KMS-11 (cell line): ENCODE results near the gene RGL1.

ENCODE experiments used
- H2AFZ ChIP-seq: fragments of 200-600 bp; sonication (generic); 2 replicates; pipeline ENCODE4 v1.6.1; 2016; ENCODE audit warnings: antibody characterized with exemption, mixed run types, low read depth
- H3K27ac ChIP-seq: fragments of 200-600 bp; sonication (generic); 2 replicates; pipeline ENCODE4 v1.6.1; 2016; ENCODE audit warnings: mild to moderate bottlenecking, mixed run types
- H3K27me3 ChIP-seq: fragments of 200-600 bp; sonication (generic); 2 replicates; pipeline ENCODE4 v1.6.1; 2017; ENCODE audit warnings: mild to moderate bottlenecking, low read depth, mixed run types, moderate library complexity; ENCODE audit not compliant: insufficient read depth
- H3K36me3 ChIP-seq: fragments of 200-600 bp; sonication (generic); 2 replicates; pipeline ENCODE4 v1.6.1; 2017; ENCODE audit warnings: mild to moderate bottlenecking, mixed run types; ENCODE audit not compliant: insufficient read depth
- H3K4me1 ChIP-seq: fragments of 200-600 bp; sonication (generic); 2 replicates; pipeline ENCODE4 v1.6.1; 2016; ENCODE audit warnings: mild to moderate bottlenecking, low read depth, mixed run types; ENCODE audit not compliant: poor library complexity, severe bottlenecking
- H3K4me2 ChIP-seq: fragments of 200-600 bp; sonication (generic); 2 replicates; pipeline ENCODE4 v1.7.0; 2016; ENCODE audit warnings: mild to moderate bottlenecking, mixed run types
- H3K4me3 ChIP-seq: fragments of 200-600 bp; sonication (generic); IDR thresholded peaks from 2 replicates; pipeline ENCODE4 v1.6.1; 2017; ENCODE audit warnings: low read depth, low read length, mixed read lengths; ENCODE audit not compliant: insufficient read depth
- H3K79me2 ChIP-seq: fragments of 200-600 bp; sonication (generic); 2 replicates; pipeline ENCODE4 v1.6.1; 2016; ENCODE audit warnings: low read depth, mixed run types; ENCODE audit not compliant: insufficient read depth
- H3K9ac ChIP-seq: fragments of 200-600 bp; sonication (generic); 2 replicates; pipeline ENCODE4 v1.6.1; 2016; ENCODE audit warnings: mild to moderate bottlenecking, mixed run types
- H4K20me1 ChIP-seq: fragments of 200-600 bp; sonication (generic); 2 replicates; pipeline ENCODE4 v1.6.1; 2016; ENCODE audit warnings: mild to moderate bottlenecking, mixed run types; ENCODE audit not compliant: insufficient read depth
- CTCF ChIP-seq: fragments of 200-600 bp; sonication (generic); conservative IDR thresholded peaks from 2 replicates; pipeline ENCODE4 v1.6.1; 2017; ENCODE audit warnings: low read depth, mild to moderate bottlenecking, antibody characterized with exemption, low read length, moderate library complexity, mixed read lengths

RGL1 gene

DNA sequence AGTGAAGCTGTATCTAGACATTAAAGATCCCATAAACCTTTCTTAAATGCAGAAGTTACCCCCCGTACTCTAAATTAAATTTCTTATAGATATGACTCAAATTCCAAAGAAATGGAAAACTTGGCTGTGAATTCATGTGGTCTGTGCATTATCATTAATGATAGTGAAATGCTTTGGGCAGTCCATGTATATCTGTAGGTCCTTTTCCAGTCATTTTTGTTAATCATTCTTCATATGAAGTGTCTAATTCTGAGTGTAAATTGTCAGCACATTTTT, 89.3 kb downstream of the RGL1 start:
- H3K4me2 ChIP-seq: no peak overlapping the region
- H3K36me3 ChIP-seq: peaks cover 23% of the 10 kb centered on the region; the same call in 1 of the 2 replicates
- no peaks in the 10 kb centered on the region for H3K79me2 ChIP-seq
- TF ChIP-seq CTCF: no peak
- no peak overlapping the region for H3K4me3 ChIP-seq
- H4K20me1 ChIP-seq: no peaks in the 10 kb centered on the region
- H2AFZ ChIP-seq: no peak overlapping the region
- H3K9ac ChIP-seq: no peak overlapping the region
- H3K4me1 ChIP-seq: peaks cover 57% of the 10 kb centered on the region
- no peaks in the 10 kb centered on the region for H3K27me3 ChIP-seq
- no peak overlapping the region for H3K27ac ChIP-seq

DNA sequence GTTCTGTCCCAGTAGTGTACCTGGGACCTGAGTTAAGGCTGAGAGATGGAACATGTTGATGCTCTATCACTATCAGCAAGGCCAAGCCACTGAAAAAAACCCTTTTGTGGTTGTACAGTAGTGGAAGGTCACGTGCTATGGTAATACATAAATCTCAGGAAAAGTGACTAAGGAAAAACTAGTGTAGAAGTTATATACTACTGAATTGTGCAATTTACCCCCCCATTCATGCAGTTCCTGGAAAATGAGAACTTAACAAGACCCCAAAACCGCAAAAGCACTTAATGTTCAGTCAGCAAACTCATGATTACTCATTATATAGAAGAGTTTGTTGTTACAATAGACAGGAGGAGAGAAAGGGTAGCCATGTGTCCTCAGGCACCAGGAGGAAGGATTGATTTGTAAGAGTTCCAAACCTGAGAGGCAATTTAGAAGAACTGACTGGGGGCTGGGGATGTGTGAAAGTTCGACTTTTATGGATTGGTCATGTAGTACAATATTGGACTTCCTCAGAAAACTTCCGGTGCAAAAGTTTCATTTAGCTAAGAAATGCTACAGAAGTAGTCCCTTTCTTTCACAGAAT, 91.6 kb downstream of the RGL1 start:
- H3K79me2 ChIP-seq: no peaks in the 10 kb centered on the region
- H3K9ac ChIP-seq: no peak overlapping the region
- H3K27ac ChIP-seq: no peak overlapping the region
- no peak overlapping the region for H3K4me2 ChIP-seq
- no peaks in the 10 kb centered on the region for H3K27me3 ChIP-seq
- H2AFZ ChIP-seq: no peak overlapping the region
- H3K4me1 ChIP-seq: peaks cover 49% of the 10 kb centered on the region
- H3K4me3 ChIP-seq: no peak overlapping the region
- H4K20me1 ChIP-seq: no peaks in the 10 kb centered on the region
- no peak for TF ChIP-seq CTCF
- H3K36me3 ChIP-seq: peaks cover 23% of the 10 kb centered on the region; the same call in 1 of the 2 replicates

GRCh38 chr1:183898001-183898396, 93.1 kb downstream of the RGL1 start:
- Histone ChIP-seq H3K9ac (no peak overlapping the region), H3K36me3 (peaks cover 23% of the 10 kb centered on the region; the same call in 1 of the 2 replicates), H3K4me3 (no peak overlapping the region), H3K27me3 (no peaks in the 10 kb centered on the region), H3K27ac (no peak overlapping the region; the same call in 1 of the 2 replicates), H3K4me2 (no peak overlapping the region), H3K4me1 (peaks cover 41% of the 10 kb centered on the region), H4K20me1 (no peaks in the 10 kb centered on the region), H3K79me2 (no peaks in the 10 kb centered on the region), H2AFZ (no peak overlapping the region)
- no peak for TF ChIP-seq CTCF

GRCh38 chr1:183898610-183899009, 93.7 kb downstream of the RGL1 start:
- H3K4me2 ChIP-seq: no peak overlapping the region
- no peak for TF ChIP-seq CTCF
- no peak overlapping the region for H3K9ac ChIP-seq
- no peak overlapping the region for H3K4me3 ChIP-seq
- peaks cover 41% of the 10 kb centered on the region for H3K4me1 ChIP-seq
- no peaks in the 10 kb centered on the region for H4K20me1 ChIP-seq
- H3K27ac ChIP-seq: no peak overlapping the region; the same call in 1 of the 2 replicates
- H3K27me3 ChIP-seq: no peaks in the 10 kb centered on the region
- no peak overlapping the region for H2AFZ ChIP-seq
- H3K36me3 ChIP-seq: peaks cover 26% of the 10 kb centered on the region; the same call in 1 of the 2 replicates
- no peaks in the 10 kb centered on the region for H3K79me2 ChIP-seq
